SHP77 treated with DMSO at 0.1 percent for 48 hours (cell line): ENCODE measurements around the gene LRP5.
"Not testable (repeated sequence)": the region's sequence is repeated elsewhere in the genome, so short reads cannot be mapped to it uniquely, and the experiment has no call there.

Experiments used
- DNase-seq: peaks from one replicate; lab custom pipeline; 2025; lab: John Stamatoyannopoulos, UW

LRP5 gene

DNA sequence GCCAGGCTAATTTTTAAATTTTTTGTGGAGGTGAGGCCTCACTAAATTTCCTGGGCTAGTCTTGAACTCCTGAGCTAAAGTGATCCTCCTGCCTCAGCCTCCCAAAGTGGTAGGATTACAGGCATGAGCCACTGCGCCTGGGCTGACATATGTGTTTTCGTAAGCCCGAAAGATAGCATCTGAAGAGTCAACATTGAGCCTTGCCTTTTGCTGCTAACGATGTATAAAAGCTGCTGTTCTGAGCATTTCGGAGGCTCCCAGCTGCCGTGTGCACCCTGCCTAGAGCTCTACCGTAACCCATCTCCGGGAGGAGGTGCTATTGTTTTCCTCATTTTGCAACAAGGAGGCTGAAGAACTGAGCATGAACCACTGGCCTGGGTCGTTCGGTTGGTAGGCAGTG lies 130.0 kb downstream of the LRP5 start:
- no peak for DNase-seq

DNA sequence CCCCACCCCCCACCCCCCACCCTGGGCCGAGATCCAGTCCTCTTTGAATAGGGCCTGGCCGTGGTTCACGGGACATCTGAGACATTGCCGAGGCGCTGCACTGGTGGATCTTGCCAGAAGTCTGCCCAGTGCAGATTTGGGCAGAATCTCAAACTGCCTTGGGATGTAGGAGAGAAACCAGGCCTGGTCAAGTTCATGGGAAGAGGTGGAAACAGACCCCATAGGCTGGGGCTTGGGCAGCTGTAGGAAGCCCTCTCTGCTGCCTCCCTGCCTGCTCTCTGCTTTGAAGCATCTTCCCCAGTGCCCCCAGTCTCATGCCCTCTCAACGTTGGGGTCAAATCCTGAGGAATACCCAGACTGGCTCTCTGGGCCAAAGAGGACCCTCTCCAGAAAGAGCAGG lies 132.2 kb downstream of the LRP5 start:
- DNase-seq: no peak

DNA sequence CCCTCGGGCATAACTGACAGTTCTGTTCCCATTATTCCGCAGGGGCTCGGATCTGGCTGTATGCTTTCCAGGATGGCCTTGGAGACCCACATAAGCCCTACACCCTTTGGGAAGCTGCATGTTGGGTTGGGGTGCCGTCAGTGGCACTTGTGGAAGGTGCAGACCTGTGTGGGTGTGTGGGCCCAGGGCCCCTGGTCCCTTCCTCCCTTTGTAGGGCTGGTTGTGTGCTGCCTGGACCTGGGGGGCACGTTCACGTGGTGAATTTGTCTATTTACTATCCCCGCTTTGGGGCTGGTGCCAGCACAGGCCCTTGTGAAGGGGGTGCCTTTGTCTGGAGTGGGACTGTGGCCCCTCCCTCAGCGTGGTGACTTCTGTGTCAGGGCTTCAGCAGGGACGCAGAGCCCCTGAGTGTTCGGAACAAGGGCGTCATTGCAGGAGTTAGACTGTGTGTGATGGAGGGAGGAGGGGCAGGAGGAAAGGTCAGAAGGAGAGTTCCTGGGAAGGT lies 133.2 kb downstream of the LRP5 start:
- DNase-seq: no peak

DNA sequence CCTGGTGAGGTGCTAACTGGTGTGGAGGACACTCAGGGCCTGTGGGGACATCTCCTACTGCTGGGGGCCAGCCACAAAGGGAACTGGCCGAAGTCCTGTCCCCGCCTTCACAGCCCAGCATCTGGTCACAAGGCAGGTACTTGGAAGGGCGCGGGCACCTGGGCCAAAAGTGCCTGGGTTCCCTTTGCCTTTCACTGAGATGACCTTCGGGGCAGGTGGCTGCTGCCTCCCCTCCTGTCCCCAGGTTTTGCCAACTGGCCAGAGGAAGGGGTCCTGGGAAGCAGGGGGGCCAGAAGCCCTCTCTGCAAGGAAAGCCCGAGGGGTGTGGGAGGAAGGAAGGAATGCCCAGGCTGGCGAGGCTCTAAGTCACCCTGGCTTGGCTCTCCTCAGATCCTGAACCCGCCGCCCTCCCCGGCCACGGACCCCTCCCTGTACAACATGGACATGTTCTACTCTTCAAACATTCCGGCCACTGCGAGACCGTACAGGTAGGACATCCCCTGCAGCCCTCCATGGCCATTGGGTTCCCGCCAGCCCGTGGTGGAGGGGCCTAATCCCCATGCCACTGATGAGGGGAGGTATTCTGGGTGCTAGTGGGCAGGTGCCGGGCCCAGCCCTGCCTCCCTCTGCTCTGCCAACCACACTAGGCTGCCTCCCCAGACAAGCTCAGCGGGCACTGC lies 133.8 kb downstream of the LRP5 start:
- DNase-seq: no peak

DNA sequence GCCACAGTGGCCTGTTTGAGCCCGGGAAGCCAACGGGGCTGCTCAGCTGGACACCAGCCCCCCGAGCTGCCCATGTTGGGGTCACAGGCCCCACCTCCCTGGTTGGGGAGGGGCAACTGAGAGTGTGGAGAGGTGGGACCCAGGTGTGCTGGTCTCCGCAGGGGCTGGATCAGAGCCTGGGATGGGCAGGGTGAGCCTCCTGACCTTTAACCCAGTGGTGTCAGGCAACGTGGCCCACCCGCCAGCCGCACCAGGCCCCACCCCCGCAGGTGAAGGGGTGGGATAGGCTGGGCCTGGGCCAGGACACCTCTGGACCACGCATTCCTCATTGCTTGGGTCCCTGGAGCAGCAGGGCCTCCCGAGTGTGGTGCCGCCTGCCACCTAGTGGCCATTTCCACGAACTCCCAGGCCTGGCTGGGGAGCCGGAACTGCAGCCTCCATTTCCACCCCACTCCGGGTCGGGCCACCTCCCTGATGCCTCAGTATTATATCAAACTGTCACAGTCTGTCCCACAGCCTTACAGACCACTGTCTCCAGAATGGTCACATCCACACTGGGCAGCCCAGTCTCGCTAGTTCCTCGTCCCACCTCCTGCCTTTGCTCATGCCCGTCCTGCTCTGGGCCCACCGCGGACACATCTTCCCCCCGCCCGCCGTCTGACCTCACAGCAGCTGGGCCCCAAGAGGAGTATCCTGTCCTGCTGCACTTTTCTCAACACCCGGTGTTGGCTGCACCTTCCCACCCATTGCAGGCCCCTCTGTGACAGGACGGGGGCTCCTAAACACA lies 134.8 kb downstream of the LRP5 start:
- no peak for DNase-seq

DNA sequence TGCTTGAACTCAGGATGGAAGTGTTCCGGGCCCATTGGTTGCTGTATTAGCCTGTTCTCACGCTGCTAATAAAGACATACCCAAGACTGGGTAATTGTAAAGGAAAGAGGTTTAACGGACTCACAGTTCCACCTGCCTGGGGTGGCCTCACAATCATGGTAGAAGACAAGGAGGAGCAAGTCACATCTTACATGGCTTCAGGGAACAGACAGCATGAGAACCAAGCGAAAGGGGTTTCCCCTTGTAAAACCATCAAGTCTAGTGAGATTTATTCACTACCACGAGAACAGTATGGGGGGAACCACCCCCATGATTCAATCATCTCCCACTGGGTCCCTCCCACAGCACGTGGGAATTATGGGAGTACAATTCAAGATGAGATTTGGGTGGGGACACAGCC lies 135.5 kb downstream of the LRP5 start:
- DNase-seq: not testable (repeated sequence)

DNA sequence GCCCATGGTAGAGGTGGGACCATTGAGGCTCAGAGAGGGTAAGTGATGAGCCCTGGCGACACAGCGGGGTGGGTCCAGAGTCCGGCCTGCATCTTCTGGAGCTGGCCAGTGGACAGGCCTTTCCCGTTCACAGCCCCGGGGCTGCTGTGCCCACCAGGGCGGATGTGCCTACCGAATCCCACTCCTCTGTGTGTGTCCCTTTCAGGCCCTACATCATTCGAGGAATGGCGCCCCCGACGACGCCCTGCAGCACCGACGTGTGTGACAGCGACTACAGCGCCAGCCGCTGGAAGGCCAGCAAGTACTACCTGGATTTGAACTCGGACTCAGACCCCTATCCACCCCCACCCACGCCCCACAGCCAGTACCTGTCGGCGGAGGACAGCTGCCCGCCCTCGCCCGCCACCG lies 136.2 kb downstream of the LRP5 start:
- no peak for DNase-seq

DNA sequence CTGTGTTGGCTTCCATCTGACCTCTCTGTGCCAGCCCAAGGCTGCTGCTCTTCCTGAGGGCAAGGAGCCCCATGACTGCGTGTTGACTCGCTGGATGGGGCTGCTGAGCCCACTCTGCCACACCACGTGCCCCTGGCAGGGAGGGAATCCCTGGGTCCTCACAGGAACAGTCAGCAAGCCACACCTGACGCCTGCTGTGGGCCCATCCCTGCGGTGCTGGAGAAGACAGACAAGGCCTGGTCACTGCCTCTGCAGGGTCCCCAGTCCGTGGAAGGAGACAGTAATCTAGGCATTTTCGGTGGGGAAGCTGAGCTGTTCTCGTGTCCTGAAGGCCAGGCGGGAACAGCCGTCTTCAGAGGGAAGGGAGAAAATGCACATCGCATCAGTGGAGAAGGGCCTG lies 137.6 kb downstream of the LRP5 start:
- DNase-seq: no peak

DNA sequence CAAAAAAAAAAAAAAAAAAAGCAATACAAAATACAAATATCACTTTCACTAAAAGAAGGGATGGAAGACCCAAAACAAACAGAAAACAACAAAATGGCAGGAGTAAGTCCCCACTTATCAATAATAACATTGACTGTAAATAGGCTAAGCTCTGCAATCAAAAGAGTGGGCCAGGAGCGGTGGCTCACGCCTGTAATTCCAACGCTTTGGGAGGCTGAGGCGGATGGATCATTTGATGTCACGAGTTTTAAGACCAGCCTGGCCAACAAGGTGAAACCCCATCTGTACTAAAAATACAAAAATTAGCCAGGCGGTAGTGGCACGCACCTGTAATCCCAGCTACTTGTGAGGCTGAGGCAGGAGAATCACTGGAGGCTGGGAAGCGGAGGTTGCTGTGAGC lies 138.3 kb downstream of the LRP5 start:
- no peak for DNase-seq

DNA sequence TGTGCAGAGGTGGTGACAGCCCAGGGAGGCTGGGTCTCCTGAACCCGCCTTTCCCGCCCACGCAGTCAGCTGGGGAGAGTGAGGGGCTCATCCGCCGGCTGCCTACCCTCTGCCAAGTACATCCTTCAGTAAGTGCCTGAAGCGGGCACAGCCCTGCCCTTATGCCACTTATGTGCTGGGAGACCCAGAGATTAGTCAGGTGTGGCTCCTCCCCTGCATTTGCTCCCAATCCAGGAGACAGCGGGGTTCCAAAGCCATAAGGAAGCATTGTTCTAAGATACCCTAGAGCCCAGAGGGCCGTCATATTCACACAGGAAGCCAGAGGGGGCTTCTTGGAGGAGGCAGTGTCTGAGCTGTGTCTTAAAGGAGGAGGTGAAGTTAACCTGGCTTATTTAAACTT lies 142.4 kb downstream of the LRP5 start:
- no peak for DNase-seq

DNA sequence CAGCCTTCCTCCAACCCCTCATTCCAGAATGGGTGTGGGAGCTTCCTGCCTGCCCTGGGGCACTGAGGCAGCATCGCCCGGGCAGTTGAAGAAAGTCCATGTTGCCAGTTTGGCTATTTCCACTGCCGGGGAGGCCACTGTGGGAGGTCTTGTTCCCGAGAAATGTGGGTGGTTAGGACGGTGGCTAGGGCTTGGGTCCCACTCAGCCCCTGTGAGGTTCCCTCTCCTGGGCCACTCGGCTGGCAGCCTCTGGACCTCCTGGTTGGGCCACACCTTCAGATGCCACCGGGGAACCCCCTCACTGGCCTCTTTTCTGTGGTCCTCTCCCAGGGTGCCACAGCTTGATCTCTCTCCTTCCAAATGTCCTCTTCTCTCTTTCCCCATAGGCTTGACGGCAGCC lies 143.1 kb downstream of the LRP5 start:
- no peak for DNase-seq

DNA sequence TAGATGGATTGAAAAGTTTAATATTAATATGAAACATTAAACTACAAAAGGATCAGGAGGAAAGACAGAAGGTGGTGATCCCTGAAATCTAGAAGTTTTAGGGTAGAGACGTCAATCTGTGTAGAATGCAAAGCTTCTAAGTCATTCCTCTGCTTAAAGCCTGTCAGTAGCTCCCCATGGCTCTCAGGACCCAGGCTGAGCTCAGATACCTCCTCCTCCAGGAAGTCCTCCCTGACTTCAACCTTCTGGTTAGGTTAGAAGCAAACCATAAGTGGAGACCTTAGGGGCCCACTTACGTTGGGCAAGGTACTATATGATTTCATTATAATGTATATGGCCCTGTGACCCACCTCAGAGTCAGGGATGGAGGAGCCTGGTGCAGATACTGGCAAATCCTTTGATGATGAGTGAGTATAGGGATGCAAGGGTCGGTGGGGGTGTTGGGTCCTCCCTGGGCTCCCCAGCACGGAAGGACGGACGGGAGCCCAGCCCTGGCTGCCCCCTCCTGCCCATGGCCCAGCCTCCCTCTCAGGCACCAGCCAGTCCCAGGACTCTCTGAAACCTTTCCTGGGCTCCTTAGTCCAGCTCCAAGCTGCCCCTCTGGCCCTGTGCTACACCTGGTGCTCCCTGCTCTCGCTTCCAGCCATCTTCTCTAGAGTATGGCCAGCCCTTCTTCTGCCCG lies 145.0 kb downstream of the LRP5 start:
- DNase-seq: no peak

DNA sequence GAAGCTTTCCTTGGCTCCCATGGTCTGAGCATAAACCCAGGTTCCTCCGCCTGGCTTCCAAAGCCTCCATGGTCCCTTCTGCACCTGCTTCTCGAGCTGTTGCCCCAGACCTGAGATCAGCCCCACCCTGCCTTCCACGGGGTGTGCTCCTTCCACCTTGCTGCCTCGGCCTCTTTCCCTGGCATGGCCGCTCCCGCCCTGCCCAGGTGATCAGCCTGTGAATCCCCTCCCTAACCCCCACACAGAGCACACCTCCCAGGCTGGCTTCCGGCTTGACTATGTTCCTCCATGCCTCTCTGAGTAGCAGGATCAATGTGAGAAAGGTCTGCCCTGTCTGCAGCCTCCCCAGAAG lies 145.5 kb downstream of the LRP5 start:
- no peak for DNase-seq

DNA sequence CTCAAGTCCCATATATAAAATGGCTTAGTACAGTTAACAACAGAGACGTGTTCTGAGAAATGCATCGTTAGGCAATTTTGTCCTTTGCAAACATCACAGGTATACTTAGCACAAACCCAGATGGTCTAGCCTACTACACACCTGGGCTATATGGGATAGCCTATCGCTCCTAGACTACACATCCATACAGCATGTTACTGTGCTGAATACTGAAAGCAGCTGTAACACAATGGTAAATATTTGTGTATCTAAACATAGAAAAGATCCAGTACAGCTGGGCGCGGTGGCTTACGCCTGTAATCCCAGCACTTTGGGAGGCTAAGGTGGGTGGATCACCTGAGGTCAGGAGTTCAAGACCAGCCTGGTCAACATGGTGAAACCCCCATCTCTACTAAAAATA lies 145.9 kb downstream of the LRP5 start:
- DNase-seq: not testable (repeated sequence)

DNA sequence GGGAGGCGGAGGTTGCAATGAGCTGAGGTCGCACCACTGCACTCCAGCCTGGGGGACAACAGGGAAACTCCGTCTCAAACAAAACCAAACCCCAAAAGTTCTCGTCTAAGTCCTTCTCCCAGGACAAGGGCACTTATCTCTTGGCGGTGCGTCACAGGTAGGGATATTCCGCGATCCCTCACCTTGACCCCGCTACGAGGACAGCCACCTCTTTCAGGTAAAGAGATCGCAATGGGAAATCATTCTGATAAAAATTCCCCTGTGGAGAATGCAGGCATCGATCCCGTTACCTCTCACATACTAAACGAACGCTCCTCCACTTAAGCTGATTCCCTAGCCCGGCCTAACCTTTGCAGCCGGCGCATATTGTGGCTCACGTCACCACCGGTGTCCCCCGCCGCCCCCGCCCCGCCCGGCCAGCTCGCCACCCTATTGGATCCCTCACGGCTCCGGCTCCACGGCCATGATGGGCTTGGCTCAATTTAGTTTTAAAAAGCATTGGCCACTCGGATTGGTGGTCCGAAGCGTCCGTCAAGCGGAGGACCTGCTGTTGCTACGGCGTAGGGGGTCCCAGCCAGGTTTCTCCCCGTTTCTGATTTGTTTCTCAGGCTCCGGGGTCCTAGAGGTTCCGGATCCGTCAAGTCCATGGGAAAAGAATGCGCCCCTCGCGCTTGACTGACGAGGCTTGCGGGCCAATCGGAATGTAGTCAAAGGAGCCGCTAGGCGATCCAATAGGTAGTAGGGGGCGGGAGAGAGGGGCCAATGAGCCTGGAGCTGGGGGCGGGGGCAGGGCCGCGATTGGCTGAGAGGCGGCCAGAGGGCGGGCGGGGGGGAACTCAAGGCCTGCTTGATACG lies 147.7 kb downstream of the LRP5 start:
- peak; percentile 98 for DNase-seq

DNA sequence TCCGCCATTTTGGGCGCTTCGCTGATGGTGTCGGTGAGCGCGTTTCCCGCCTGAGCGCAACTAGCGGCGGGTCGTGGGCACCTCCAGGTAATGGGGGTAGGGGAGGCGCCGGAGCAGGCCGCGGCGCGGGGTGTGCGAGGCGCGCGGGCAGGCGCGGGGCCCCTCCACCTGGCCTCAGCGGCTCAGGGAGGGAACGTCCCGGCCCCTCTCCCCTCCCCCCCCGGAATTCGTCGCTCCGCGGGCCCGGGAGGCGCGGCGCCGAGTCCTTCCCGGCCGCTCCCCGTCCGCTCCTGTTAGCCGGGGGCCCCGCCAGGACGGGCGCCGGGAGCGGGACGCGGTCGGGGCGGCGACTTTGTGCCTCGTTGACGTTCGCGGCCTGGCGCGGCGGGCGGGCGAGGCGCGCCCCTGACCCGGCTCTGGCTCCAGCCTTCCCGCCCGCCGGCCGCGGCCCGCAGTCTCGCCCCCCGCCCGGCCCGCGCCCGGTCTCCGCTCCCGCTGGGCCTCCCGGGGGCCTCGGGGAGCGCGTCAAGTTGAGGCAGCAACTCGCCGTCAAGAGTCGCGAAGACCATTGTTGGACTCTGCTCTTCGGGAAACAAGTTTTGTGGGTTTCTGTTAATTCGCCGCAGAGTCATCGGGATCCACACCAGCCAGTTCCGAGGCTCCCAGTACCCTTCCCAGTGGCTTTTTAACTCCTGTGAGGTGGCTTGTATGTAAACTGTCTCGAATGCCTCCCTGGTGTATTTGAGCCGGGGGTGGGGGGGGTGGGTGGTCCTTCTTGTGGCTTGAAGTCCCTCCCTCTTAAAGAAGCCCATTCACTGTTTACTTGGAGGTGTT lies 148.6 kb downstream of the LRP5 start, which contains the start of gene PPP6R3:
TSS of gene PPP6R3 (plus strand) at position 12 of the 834 bp plus-strand sequence. CDS start 76,913 bp downstream, outside the sequence.
- DNase-seq: no peak

DNA sequence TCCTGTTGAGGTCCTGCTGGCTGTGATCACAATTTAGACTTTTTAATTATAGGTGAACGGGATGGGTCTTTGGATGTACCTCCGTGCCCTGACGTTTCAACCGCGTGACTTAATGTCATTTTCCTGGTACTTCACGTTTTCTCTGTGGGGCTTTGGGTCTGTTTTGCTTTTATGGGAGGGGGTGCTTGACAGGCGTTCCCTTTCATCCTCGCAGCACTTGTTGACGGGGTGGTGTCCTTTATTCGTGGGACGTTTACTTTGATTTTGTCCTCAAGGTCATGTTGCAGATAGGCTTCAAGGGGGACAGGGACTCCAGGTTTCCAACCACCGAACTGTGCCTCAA lies 149.2 kb downstream of the LRP5 start:
- no peak for DNase-seq

DNA sequence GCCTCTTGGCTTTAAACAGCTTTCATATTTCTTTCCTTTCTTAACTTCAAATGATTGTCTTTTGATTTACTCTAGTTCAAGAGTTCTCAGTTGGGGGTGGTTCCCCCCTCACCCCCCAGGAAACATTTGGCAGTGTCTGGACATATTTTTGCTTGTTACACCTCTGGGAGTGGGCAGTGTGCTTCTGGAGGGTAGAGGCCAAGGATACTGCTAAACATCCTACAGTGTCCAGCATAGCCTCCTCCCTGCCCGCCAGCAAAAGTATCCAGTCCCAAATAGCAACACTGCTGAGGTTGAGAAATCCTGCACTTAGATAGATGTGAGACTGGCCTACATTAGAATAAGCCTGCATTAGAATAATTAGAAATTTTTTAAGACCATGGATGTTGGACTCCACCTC lies 151.3 kb downstream of the LRP5 start:
- DNase-seq: no peak

DNA sequence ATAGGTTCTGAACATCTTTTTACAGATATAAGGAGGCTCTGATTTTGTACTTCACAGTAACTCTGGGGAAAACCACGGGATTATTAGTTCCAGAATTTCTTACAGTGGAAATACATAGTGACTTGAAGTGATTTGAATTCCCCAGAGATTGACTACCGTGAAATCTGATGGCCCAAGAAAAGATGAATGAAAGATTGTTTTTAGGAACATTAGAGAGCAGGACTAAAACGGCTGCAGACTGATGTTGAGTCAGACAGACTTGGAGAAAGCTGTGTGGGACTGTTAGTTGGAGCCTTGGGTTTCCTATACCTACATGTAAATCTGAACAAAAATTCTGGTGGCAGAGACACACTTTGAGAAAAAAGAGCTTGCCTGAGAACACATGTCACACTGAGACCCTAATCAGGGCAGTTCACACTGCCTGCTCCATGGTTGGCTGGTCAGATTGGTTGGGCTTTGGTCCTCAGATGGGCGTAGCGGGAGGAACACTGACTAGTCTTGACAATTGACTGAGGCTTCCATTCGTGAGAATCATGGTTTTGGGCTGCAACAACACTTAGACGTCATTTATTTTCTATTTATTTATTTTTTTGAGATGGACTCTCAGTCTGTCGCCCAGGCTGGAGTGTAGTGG lies 154.9 kb downstream of the LRP5 start:
- no peak for DNase-seq

DNA sequence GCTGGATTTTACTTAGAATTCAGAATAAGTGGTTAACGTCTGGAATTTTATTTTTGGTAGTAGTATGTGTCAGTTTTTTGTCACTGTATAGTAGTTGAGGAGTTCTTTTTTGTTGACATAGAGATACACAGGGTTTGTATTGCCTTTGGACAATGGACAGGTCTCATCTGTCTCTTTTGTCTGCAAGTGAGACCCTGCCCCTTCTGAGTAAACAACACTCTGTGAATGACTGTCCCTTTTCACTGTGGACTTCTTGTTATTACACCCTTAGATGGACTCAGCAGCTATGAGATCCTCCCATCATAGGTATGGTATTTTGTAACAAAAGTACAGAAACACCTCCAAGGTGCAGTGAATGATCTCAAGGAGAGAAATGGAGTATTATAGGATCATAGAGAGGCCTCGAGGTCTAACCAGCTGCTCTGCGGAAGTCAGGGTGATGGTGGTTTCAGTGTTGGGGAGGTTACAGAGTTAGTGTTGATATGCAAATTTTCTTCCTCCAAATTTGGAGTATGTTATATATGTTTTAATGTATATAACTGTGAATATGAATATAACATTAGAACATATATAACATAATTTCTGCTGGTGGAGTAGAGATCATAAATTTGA lies 155.9 kb downstream of the LRP5 start:
- DNase-seq: no peak
